ENCODE measurements around the gene ROPN1B. TPM values are rescaled to one million over a fixed set of nuclear protein-coding genes. Genes with fewer than 3 reads are reported as not detected.

The ROPN1B gene
- total RNA-seq, 1 donor from 2014 or later: 4.6 TPM

DNA sequence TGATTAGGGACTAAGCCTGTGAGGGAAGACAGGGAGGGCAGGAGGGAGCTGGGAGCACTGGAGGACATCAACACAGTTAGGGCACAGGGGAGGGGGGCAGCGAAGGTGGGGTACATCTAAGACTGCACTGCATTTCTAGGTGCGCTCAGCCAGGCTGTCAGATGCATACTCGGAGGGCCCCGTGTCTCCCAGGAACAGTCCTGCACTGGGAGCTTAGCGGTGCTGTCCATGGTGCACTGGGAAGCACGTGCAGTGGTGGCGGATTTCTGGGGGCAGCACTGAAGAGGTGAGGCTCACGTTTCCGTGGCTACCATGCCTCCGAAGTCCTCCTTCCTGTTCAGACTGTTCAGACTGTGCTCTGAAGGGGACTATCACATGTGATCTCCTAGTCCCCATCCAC, 54.4 kb downstream of the ROPN1B start:
- ATAC-seq: peak; percentile 15
- intact Hi-C loops (cut with DNase I): no loop called here
- no peak for DNase-seq (ENCODE audit: missing footprints)

DNA sequence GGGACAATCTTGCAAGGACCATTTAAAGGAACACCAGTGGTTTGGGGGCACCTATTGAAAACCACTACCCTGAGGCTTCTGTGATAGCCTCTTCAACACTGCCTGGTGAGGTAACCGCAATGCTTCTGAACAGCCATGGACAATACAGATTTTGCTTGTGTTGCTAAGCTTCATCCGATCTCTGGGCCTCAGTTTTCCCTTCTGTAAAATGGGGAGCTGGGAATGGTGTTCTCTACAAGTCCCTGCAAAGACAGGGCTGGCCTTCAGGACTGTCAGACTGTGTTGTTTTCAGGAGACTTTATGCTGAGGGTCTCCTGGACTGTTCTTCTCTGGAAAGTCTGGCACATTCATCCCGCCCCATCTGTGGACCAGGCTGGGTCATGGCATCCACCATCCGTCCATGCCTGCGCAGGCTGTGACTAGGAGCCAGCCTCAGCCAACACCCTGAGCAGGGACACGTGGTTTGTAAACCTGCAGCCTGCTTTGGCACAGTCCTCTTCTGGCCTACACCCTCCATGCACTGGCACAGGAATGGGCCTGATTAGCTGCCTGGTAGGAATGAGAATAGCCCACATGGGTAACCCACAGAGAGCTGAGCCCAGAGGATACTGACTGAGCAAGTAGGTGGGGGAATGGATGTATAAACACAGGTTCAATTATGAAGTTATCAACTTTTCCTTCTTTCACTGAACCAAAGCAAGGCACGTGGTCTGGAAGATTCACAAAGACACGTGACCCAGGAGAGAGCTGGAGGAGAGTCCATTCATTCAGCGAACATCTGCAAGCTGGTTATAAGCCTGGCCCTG, 55.3 kb downstream of the ROPN1B start:
- DNase-seq (ENCODE audit: missing footprints) (no peak), ATAC-seq (peak; percentile 32)

DNA sequence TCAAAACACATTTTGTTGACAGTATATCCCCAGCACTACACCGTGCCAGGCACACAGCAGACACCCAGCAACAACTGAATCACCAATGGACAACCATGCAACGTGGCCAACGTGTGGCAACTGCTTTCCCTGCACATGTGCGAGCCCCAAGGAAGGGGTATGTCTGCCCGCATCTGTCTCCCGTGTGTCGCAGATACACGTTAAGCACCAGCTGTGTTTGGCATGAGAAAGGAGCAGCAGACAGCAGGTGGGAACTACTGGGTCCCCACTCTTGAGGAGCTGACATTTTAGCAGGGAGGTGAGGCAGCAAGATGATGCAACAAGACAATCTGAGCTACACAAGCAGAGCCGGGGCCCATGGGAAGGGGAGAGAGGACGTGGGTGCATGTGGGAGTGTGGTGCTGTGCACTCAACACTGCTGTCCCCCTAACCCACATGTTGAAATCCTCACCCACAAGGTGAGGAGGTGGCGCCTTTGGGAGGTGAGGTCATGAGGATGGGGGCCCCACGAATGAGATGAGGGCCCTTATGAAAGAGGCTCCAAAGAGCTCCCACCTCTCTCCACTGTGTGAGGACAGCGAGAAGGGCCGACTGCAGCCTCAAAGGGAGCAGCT, 56.2 kb downstream of the ROPN1B start:
- intact Hi-C loops (cut with DNase I): no loop called here
- no peak for DNase-seq (ENCODE audit: missing footprints)
- ATAC-seq: no peak

More for the DNA sequence above, 55.3 kb downstream of the ROPN1B start:
- intact Hi-C loops (cut with DNase I): no loop called here

DNA sequence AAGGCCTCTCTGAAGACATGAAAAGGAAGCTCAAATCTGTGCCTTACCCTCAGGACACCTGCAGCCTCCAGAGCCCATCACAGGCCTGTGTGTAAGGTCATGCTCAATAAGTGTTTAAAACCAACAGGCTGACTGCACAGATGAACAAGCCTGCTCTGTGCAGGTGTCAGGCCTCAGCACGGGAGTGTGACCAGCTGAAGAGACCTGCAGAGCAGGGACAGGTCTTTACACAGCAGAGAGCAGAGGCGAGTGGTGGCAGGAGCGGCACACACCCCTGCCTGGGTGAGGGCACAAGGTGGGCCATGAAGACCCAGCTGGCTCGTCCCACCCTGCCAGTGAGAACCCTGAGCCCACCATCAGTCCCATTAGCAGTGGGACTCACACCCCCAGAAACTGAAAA, 56.9 kb downstream of the ROPN1B start:
- DNase-seq (ENCODE audit: missing footprints) (no peak), ATAC-seq (no peak)
- intact Hi-C loops (cut with DNase I): no loop called here

DNA sequence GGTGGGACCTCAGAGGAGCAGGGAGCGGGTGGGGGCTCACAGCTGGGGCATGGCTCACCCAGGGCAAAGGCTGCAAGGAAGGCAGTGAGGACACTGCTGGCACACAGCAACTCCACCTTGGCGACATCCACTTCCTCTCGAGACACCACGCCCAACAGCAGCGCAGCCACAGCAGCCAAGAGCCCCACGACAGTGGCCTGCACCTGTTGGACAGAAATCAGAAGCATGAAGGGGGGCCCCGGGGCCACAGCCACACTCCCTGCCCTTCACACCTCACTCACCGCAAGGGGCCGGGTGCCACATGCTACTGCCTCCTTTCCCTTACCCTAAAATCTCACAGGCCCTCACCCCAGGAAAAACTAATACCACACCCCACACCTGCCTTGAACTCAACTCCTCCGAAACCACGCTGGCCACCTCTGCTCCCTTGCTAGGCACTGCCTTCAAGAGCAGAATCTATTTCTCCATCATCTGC, 57.3 kb downstream of the ROPN1B start:
- DNase-seq (ENCODE audit: missing footprints) (peak; percentile 32), ATAC-seq (no peak)
- intact Hi-C loops (cut with DNase I): no loop called here

DNA sequence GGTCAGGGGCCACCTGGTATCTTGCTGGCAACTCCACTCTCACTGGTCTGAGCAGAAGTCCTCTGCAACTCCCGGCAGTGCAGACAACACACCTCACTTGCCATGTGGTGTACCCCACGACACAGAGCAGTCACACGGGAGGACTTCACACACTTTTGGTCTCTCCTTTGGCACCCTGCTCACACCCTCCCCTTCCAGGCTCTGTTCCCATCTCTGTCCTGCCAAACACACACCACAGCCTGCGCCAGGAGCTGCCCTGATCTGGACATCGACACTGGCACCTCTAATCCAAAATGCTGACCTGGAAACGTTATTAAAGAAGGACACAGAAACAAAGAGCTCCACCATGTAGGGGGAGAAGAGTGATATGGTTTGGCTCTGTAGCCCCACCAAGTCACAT, 57.8 kb downstream of the ROPN1B start:
- no peak for ATAC-seq

DNA sequence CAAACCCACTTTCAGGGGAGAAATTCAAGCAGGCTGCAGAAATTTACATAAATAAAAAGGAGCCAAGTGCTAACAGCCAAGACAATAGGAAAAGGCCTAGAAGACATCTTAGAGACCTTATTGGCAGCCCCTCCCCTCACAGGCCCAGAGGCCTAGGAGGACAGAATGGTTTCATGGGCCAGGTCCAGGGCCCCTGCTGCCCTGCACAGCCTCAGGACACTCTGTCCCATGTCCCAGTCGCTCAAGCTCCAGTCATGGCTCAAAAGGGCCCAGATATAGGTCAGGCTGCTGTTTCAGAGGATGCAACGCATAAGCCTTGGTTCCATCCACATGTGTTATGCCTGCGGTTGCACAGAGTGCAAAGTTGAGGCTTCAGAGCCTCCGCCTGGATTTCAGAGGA, 59.1 kb downstream of the ROPN1B start:
- DNase-seq (ENCODE audit: missing footprints) (no peak), ATAC-seq (no peak)
- intact Hi-C loops (cut with DNase I): no loop called here

More for the DNA sequence above, 57.8 kb downstream of the ROPN1B start:
- DNase-seq (ENCODE audit: missing footprints): peak; percentile 65
- intact Hi-C loops (cut with DNase I): no loop called here

DNA sequence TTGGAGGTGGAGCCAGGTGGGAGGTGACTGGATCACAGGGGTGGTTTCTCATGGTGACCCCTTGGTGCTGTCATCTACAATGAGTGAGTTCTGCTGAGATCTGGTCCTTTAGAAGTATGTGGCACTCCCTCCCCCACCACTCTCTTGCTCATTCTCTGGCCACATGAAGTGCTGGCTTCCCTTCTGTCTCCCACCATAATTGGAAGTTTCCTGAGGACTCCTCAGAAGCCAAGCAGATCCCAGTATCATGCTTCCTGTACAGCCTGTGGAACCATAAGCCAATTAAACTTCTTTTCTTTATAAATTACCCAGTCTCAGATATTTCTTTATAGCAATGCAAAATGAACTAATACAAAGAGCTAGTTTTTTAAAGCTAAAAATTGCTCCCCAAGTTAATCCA, 60.3 kb downstream of the ROPN1B start:
- intact Hi-C loops (cut with DNase I): no loop called here
- DNase-seq (ENCODE audit: missing footprints): no peak
- no peak for ATAC-seq

DNA sequence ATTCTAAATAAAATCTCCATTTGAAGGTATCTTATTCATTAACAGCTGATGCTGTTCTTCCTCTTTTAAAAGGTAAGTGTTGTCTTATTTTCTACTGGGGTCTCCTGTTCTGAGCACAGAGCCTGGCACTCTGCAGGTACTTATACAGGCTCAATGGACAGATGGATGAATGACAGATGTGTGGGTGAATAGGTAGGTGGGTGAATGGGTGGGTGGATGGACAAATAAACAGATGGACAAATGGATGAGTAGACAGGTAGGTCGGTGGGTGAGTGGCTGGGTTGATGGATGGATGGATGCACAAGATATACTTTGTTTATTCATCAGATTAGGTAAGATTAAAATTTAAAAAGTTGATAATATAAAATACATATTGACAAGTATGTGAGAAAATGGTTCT, 61.5 kb downstream of the ROPN1B start:
- intact Hi-C loops (cut with DNase I): no loop called here
- DNase-seq (ENCODE audit: missing footprints) (no peak), ATAC-seq (no peak)

DNA sequence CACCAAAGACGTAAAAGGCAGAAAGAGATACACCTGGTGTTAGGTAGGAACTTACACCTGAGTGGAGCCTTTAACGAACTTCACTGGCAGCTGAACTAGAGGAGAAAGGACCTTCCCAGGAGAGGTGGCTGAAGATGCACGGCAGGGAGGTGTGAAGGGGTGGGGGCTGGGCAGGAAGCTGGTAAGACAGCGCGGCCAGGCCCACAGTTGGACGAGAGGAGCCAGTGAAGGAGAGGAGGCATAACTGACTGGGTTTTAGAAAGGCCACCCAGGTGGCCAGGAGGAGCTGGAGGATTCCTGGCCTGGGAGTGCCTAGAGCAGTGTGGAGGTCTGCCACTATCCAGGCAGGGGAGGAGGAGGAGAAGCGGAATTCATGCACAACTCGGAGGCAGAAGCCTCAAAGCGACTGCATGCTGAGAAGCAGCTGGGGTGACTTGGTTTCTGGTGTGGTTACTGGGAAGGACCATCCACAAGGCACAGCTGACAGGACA, 63.0 kb downstream of the ROPN1B start:
- ATAC-seq: no peak
- DNase-seq (ENCODE audit: missing footprints): peak; percentile 44
- intact Hi-C loops (cut with DNase I): no loop called here

Other genes with a start within 250 kb of the ROPN1B start
- gene SLC41A3, start 114.9 kb downstream of the ROPN1B start, total RNA-seq: 36.2 TPM
- 23.1 TPM for gene ALDH1L1, start 211.4 kb downstream of the ROPN1B start, total RNA-seq

Measured in Right ventricle myocardium inferior (tissue), 1 donor.